Measurements from ENCODE around the gene ERFL. TPM values are rescaled to one million over a fixed set of nuclear protein-coding genes. Genes with fewer than 3 reads are reported as not detected.
A peak's percentile ranks its signal among the peaks of the same experiment; 100 is the strongest.

The ERFL gene
- total and polyA plus RNA-seq, 2 of the 4 experiments (the other 2 are of a cell fraction), result not detected

DNA sequence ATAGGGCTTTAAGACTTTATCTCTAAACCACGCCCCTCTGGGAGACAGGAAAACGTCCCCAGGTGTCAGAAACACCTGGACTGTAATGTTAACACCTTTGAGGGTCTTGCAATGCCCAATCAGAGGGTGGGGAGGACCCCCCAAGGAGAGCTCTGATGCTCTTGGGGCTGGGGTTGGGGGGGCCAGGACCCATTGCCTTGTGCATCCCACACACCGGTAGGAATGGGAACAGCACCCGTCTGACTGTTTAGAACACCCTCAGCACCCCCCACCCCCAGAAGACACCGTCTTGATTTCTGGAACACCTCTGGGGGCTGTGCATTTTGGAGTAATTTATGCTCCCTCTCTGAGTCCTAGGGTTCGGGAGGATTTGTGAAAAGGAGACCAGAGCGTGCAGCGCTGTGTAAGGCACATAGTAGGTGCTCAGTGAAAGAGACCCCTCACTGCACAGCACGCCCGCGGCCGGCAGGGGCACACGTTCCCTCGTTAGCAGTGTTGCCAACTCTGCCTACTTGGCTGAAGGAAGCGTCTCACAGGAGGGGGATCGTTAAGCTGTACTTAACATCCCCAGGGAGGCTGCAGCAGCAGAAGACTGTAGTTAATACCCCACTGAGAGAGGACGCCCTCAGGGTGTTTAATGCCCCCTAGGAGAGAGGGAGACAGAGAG, 2.8 kb upstream of the ERFL start:
- H3K4me1 ChIP-seq (ENCODE audit: control insufficient read depth, insufficient read depth, low read length), result peaks cover 12% of the 10 kb centered on the region
- H4K8ac ChIP-seq (ENCODE audit: low read depth in 2 of 2, low read length in 2 of 2), result no peak overlapping the region
- H4K91ac ChIP-seq (ENCODE audit: insufficient read depth, low read depth, low read length), result no peak overlapping the region
- H3K27ac ChIP-seq (ENCODE audit: insufficient read depth, low read length), result no peak overlapping the region
- no peak overlapping the region for H2BK5ac ChIP-seq (ENCODE audit: low read depth, low read length, poor library complexity, severe bottlenecking)
- no TSS peak for BruUV-seq (replicated peaks)
- H2AK5ac ChIP-seq (ENCODE audit: low read depth, low read length), result no peak overlapping the region
- TF ChIP-seq MAZ (IDR thresholded peaks at IDR 0.05; ENCODE audit: borderline replicate concordance, low read depth, low read length), result no peak
- TF ChIP-seq FOS (IDR thresholded peaks at IDR 0.05; ENCODE audit: low read depth, low read length), result no peak
- no peak for TF ChIP-seq MXI1 (IDR thresholded peaks at IDR 0.05; ENCODE audit: borderline replicate concordance, low read depth, low read length)
- no peak for TF ChIP-seq NFE2L2 (IDR thresholded peaks at IDR 0.05; ENCODE audit: low read depth, low read length)
- TF ChIP-seq CTCF (conservative IDR thresholded peaks at IDR 0.05; ENCODE audit: low read depth, low read length), result peak; percentile 36
- no peak for TF ChIP-seq POLR2A (IDR thresholded peaks at IDR 0.05; ENCODE audit: low read depth, low read length)
- no peak for TF ChIP-seq MAFK (IDR thresholded peaks at IDR 0.05; ENCODE audit: low read depth, low read length)
- TF ChIP-seq RCOR1 (IDR thresholded peaks at IDR 0.05; ENCODE audit: insufficient replicate concordance, low read length), result no peak
- H3K14ac ChIP-seq (replicated peaks; ENCODE audit: low read depth, low read length), result no peak overlapping the region
- no CpG with 5 or more reads among the region's 17 CpGs for WGBS, 2 experiments (ENCODE audit: extremely low coverage in 2 of 2, insufficient read length in 1 of 2)
- intact Hi-C loops (cut with micrococcal nuclease), result loop anchor here (5.0 kb wide), 1 partner anchor 49 kb away; the partner anchor contains the start of gene ARHGEF1
- peaks cover 3% of the 10 kb centered on the region; the same call in 1 of the 2 replicates for H3K9me3 ChIP-seq (ENCODE audit: control insufficient read depth, insufficient read depth, low read length)
- H2AFZ ChIP-seq (replicated peaks; ENCODE audit: low read length, poor library complexity), result no peak overlapping the region
- no peaks in the 10 kb centered on the region; the same call in 1 of the 2 replicates for H3K9me1 ChIP-seq (ENCODE audit: insufficient read depth, low read length)
- H3K23ac ChIP-seq (ENCODE audit: low read depth, low read length), result no peak overlapping the region
- no peak overlapping the region for H2BK15ac ChIP-seq (ENCODE audit: low read depth, low read length)
- no peak overlapping the region for H2AK9ac ChIP-seq (replicated peaks; ENCODE audit: low read depth, low read length, poor library complexity)
- no peak overlapping the region for H3K4me2 ChIP-seq (ENCODE audit: low read depth, low read length)
- H3K18ac ChIP-seq (ENCODE audit: low read depth, low read length), result no peak overlapping the region
- no peak overlapping the region for H3K4me3 ChIP-seq (ENCODE audit: insufficient read depth, low read depth, low read length)
- H3K9ac ChIP-seq (ENCODE audit: low read depth, low read length), result no peak overlapping the region
- ChIA-PET POLR2A (ENCODE audit: unreplicated experiment) (no interaction called here), CTCF (no interaction called here)
- no peak for DNase-seq
- dilution Hi-C loops (cut with HindIII; ENCODE audit: low sequenced_read_pairs, unreplicated experiment), result no loop called here
- H3K27me3 ChIP-seq (ENCODE audit: control insufficient read depth, insufficient read depth, low read length), result peaks cover 83% of the 10 kb centered on the region
- H3K4ac ChIP-seq (ENCODE audit: low read depth, low read length), result no peak overlapping the region
- H3K36me3 ChIP-seq (ENCODE audit: control insufficient read depth, insufficient read depth, low read length), result no peaks in the 10 kb centered on the region
- H2BK20ac ChIP-seq (ENCODE audit: low read depth, low read length), result no peak overlapping the region
- H3K79me1 ChIP-seq (ENCODE audit: low read depth in 1 of 2, low read length in 2 of 2), result no peaks in the 10 kb centered on the region
- H4K5ac ChIP-seq (ENCODE audit: low read depth, low read length), result no peak overlapping the region
- peaks cover 11% of the 10 kb centered on the region for H4K20me1 ChIP-seq (ENCODE audit: insufficient read depth, low read length)
- ATAC-seq (ENCODE audit: low read depth), result no peak
- no peak overlapping the region for H2BK120ac ChIP-seq (ENCODE audit: low read depth, low read length)
- H3K56ac ChIP-seq (ENCODE audit: extremely low read depth, insufficient read depth, low read length), result no peak overlapping the region
- in situ Hi-C loops (cut with MboI; ENCODE audit: low sequenced_read_pairs), result no loop called here

Data from IMR-90 (cell line).